HG02840 (cell line): Measurements from ENCODE around the gene NFYC.

Experiments used
- ATAC-seq: cut with Tn5 transposase; IDR thresholded peaks from one replicate; pipeline ENCODE4 v1.9.1; 2021; ENCODE audit warnings: mild to moderate bottlenecking, moderate library complexity, moderate number of reproducible peaks; ENCODE audit not compliant: unreplicated experiment, low FRiP score

The NFYC gene

GRCh38 chr1:40755067-40755466, 63.6 kb downstream of the NFYC start:
- no peak for ATAC-seq

- ATAC-seq = no peak
Observed at GRCh38 chr1:40756523-40756922, 65.0 kb downstream of the NFYC start.

GRCh38 chr1:40757084-40757483, 65.6 kb downstream of the NFYC start:
- ATAC-seq = no peak

- ATAC-seq = no peak
Observed at GRCh38 chr1:40758004-40758403, 66.5 kb downstream of the NFYC start.

GRCh38 chr1:40758578-40759343, 67.3 kb downstream of the NFYC start:
- no peak for ATAC-seq

- no peak for ATAC-seq
Observed at GRCh38 chr1:40760984-40761383, 69.5 kb downstream of the NFYC start.

- no peak for ATAC-seq
Observed at GRCh38 chr1:40762144-40762923, 70.8 kb downstream of the NFYC start.

- ATAC-seq = no peak
Observed at GRCh38 chr1:40763742-40764532, 72.4 kb downstream of the NFYC start.

GRCh38 chr1:40764981-40765380, 73.5 kb downstream of the NFYC start:
- no peak for ATAC-seq

GRCh38 chr1:40766017-40766416, 74.5 kb downstream of the NFYC start:
- no peak for ATAC-seq

GRCh38 chr1:40766560-40766959, 75.1 kb downstream of the NFYC start:
- no peak for ATAC-seq

GRCh38 chr1:40768146-40768990, 76.9 kb downstream of the NFYC start:
- no peak for ATAC-seq

- no peak for ATAC-seq
Observed at GRCh38 chr1:40769815-40770214, 78.3 kb downstream of the NFYC start.

- no peak for ATAC-seq
Observed at GRCh38 chr1:40770296-40771070, 79.0 kb downstream of the NFYC start.

GRCh38 chr1:40772146-40772955, 80.8 kb downstream of the NFYC start:
- ATAC-seq = no peak

- no peak for ATAC-seq
Observed at GRCh38 chr1:40773748-40774265, 82.3 kb downstream of the NFYC start.

GRCh38 chr1:40774266-40774998, 82.9 kb downstream of the NFYC start:
- ATAC-seq = no peak
